AG10803 (cell line): ENCODE measurements around the gene ZFHX3.

Source experiments
- DNase-seq: peaks from one replicate; pipeline ENCODE4 v3.0.0; 2010; ENCODE audit warnings: low read depth
- H3K4me3 ChIP-seq: 2 replicates; pipeline ENCODE4 v1.5.1; 2011; ENCODE audit warnings: mild to moderate bottlenecking, low read length, control low read depth
- TF ChIP-seq, protein P1 (sequence below): conservative IDR thresholded peaks from 2 replicates; pipeline ENCODE4 v1.5.1; 2011; ENCODE audit warnings: mild to moderate bottlenecking, low read length, control low read depth, inconsistent platforms

The ZFHX3 gene

DNA sequence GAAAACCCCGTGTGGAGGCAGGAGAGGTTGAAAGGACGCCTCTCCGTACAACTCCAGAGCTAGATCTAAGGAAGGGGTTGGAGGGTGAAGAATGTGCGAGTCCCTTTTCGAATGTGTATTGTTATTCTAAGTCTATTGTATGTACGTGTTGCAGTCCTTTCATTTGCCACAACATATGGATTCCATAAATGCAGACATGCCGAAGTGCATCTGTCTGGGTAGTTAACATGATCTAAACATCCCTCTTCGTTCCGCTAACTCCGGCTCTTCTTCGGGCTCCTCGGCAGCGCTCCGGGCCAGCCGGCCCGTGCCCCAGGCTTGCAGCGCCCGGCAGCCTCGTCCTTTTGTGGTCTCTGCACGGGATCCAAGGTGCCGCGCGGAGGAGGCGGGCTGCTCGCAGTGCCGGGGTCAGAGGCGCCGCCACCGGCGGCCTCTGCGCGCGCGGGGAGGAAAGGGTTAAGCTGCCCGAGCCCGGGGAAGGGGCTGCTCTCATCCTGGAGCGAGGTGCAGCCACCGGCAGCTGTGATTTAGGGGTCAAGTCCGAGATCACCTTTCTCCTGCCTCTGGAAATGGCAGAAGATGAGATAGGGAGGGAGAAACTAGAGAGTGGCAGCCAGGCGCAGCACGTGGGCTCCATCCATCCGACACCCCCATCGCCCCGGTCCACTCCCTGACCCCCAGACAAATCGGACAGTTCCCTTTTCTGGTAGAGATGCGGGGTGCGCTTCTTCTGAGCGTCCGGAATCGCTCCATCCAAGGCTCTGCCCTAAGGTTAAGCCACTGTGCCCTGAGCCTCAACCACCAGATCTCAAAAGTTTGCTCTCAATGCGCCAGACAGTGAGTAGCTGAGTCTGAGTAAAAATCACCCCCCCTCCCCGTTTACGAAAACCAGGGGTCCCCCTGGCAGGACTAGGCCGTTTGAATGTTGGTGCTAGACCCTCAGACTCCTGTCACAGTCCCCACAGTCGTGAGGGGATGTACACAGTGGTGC lies 15.1 kb upstream of the ZFHX3 start:
- TF ChIP-seq, protein P1, sequence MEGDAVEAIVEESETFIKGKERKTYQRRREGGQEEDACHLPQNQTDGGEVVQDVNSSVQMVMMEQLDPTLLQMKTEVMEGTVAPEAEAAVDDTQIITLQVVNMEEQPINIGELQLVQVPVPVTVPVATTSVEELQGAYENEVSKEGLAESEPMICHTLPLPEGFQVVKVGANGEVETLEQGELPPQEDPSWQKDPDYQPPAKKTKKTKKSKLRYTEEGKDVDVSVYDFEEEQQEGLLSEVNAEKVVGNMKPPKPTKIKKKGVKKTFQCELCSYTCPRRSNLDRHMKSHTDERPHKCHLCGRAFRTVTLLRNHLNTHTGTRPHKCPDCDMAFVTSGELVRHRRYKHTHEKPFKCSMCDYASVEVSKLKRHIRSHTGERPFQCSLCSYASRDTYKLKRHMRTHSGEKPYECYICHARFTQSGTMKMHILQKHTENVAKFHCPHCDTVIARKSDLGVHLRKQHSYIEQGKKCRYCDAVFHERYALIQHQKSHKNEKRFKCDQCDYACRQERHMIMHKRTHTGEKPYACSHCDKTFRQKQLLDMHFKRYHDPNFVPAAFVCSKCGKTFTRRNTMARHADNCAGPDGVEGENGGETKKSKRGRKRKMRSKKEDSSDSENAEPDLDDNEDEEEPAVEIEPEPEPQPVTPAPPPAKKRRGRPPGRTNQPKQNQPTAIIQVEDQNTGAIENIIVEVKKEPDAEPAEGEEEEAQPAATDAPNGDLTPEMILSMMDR, result no peak
- peak overlapping the region; percentile 35 for H3K4me3 ChIP-seq

DNA sequence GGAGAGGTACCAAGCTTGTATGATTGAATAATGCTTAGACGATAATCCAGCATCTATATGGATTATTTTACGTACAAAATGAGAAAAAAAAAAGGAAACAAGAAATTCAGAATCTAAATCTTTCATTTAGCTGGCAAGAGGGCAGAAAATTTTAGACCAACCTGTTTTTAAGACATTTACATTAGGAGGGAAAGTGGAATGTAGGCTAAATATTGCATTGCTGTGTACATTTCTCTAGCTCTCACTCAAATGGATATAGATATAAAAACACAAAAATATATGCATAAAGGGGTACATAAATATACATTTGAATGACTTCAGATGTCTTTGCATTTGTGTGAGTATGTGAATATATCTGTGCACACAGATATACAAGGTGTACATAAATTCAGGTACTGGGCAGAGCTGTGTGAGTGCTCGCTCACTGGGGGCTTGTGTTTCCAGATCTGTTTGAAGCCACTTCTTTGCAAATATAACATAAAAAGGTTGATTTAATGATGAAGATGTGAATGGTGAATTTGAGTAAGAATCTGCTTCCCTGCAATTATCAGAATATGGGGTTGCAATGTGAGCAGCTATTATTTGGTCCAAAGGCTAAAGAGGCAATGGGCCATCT lies 14.2 kb upstream of the ZFHX3 start:
- TF ChIP-seq, protein P1, result no peak
- no peak for DNase-seq
- H3K4me3 ChIP-seq, result no peak overlapping the region

More for the DNA sequence above, 15.1 kb upstream of the ZFHX3 start:
- no peak for DNase-seq

DNA sequence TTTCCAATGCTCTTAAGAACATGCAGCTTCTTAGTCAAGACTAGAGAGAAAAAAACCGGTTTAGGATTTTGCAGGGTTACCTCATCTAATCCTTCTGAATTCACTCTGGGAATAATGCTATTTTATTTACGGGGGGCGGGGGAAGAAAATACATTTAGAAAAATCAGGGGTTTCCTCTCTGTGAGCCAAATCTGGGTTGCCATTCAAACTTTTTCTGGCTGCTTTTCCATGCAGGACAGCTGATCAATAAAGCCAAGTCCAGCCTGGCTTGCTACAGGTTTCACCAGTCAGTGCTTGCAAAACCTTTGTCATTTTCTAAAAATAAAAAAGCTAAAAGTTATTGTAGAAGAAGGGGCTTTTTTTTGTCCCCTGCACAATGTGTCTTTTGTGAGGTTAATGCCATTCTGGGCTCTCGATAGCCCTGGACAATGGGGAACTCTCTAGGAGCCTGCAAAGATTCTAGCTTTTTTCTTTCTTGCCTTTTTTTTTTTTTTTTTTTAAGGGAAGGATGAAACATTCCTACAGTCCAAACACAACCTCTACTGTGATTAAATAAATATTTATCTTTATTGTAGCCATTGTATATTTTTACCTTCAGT lies 13.1 kb upstream of the ZFHX3 start:
- no peak overlapping the region for H3K4me3 ChIP-seq
- no peak for DNase-seq
- TF ChIP-seq, protein P1, result no peak

DNA sequence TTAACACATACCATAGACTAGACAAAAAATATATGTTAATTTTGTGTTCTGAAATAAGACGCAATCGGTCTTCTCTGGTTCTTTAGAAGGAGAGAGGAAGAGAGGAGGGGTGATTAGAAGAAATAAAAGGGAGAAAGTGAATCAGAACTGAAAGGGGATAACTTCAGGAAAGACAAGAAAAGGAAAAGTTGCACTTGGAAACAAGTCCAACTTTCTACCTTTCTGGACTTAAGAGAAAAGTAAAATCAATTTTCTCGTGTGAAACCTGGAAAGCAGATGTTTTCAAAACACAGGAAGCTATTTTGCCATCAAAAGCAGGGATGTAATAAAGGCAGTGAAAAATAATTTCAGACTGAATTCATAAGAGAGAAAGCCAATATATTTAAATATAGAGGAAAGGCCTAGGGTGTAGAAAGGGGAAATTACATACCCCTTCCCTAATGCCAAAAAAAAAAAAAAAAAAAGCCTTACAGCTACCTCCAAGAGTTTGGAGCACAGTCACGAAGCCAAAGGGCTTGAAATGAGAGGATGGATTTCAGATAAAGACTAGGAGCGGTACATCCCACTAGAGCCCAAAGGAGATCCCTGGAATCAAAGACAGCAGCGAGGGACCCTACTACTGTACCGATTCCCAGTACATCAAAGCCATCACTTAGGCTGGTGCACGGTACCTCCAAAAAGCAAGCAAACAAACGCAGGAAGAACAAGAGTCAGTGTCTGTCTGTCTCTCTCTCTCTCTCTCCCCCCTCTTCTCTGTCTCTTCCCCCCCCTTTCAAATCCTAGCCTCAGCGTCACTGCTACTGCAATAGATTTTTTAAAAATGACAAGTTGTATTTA lies 12.1 kb upstream of the ZFHX3 start:
- TF ChIP-seq, protein P1, result no peak
- DNase-seq, result no peak
- peak overlapping the region; percentile 76 for H3K4me3 ChIP-seq

DNA sequence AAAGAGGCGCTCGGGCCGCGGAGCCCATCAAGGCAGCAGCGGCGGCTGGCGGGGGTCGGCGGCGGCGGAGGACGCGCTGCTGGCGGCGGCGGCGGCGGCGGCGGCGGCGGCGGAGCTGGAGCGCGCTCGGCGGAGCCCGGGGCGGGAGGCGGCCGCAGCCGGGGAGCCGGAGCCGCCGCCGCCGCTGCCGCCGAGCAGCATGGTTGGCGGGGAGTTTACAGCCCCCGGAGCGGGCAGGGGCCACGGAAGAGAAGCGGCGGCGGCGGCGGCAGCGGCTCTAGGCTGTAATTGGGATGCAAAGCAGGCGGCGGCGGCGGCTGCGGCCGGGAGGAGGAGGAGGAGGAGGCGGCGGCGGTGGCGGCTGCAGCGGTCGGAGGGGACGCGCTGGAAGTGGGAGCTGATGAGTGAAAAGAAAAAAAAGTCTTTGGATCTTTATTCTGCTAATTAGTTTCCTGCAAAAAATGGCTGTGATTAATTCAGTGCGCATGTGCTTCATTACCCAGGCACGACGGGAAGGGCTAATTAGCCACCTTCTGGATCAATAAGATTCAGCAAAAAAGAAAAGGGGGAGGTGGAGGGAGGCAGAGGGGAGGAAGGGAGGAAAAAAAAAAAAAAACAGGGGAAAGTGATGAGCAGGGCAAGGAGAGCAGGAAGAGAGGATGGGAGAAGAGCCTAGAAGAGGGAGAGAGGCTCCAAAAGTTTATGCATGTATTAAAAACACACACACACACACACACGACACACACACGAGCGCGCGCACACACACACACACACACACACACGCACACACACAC lies 10.9 kb upstream of the ZFHX3 start:
- peak; percentile 60 for DNase-seq
- TF ChIP-seq, protein P1, result no peak
- peak overlapping the region; percentile 76 for H3K4me3 ChIP-seq

DNA sequence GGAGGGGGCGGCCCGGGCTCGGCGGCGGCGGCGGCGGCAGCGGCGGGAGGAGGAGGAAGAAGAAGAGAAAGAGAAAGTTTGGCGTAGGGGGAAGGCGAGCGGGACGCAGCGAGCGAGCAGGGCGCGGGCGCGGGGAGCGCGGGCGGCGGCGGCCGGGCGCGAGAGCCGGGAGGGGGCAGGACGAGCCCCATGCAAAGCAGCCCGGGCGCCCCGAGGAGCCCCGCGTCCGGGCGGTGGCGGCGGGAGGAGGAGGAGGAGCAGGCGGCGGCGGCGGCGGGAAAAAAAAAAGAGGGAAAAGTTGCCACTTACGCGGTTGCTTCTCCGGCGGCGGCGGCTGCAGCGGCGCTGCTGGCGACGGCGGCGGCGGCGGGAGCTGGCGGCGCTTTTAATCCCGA lies 10.3 kb upstream of the ZFHX3 start:
- TF ChIP-seq, protein P1, result no peak
- DNase-seq, result peak; percentile 54
- peak overlapping the region; percentile 65 for H3K4me3 ChIP-seq
